ENCODE measurements around the gene MT1A. TPM values are rescaled to one million over a fixed set of nuclear protein-coding genes. Genes with fewer than 3 reads are reported as not detected.

Gene MT1A
- total RNA-seq, 1 donor from 2014 or later = not detected

DNA sequence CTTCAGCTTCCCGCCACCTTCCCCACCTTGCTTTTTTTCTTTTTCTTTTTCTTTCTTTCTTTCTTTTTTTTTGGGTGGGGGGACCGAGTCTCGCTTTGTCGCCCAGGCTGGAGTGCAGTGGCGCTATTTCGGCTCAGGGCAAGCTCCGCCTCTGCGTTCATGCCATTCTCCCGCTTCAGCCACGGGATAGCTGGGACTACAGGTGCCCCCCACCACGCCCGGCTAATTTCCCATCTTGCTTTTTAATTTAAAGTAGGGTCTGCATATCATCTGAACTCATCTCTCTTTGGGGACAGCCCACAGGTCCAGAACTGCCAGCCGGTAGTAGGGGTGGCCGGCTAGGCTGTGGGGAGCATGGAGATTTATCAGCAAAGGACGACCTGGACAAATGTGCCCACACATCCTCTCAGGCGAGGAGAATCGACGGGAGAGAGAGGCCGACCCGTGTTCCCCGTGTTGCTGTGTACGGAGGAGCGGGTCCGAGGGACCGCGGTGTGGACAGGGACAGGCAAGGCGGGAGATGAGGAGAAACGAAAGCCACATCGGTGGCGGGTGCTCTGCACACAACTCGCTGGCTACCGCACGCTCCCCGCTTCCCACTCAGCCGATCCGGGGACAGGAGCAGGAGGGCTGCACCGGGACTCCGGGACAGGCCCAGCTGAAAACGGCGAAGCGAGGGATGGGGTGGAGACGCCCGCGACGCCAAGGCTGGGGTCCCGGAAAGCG, 3.6 kb upstream of the MT1A start:
- Histone ChIP-seq H3K27me3 (ENCODE audit: insufficient read depth, low read length) (peaks cover 87% of the 10 kb centered on the region), H3K79me2 (ENCODE audit: insufficient read depth, low read length) (no peaks in the 10 kb centered on the region), H3K36me3 (ENCODE audit: insufficient read depth, low read length) (no peaks in the 10 kb centered on the region), H3K9me3 (ENCODE audit: insufficient read depth, low read depth, low read length) (no peaks in the 10 kb centered on the region), H3K4me1 (ENCODE audit: insufficient read depth, low read length) (peaks cover 21% of the 10 kb centered on the region), H3K4me2 (ENCODE audit: low read length) (peak overlapping the region; percentile 70), H4K20me1 (ENCODE audit: insufficient read depth, low read length) (no peaks in the 10 kb centered on the region), H2AFZ (ENCODE audit: low read depth, low read length) (peak overlapping the region; percentile 48), H3K4me3 (ENCODE audit: insufficient read depth, low read depth, low read length) (peak overlapping the region; percentile 30), H3K27ac (ENCODE audit: low read depth, low read length) (no peak overlapping the region), H3K9ac (ENCODE audit: low read length) (no peak overlapping the region)
- Mint-ChIP-seq H3K27ac (ENCODE audit: unreplicated experiment) (no peak overlapping the region), H3K4me1 (ENCODE audit: low read depth, unreplicated experiment) (peaks cover 8% of the 10 kb centered on the region), H3K4me3 (ENCODE audit: unreplicated experiment) (peak overlapping the region; percentile 27), H3K36me3 (ENCODE audit: low read depth, unreplicated experiment) (no peaks in the 10 kb centered on the region), H3K27me3 (ENCODE audit: low read depth, unreplicated experiment) (peaks cover 92% of the 10 kb centered on the region), H3K9me3 (ENCODE audit: unreplicated experiment) (peaks cover 2% of the 10 kb centered on the region)
- TF ChIP-seq, protein P1, sequence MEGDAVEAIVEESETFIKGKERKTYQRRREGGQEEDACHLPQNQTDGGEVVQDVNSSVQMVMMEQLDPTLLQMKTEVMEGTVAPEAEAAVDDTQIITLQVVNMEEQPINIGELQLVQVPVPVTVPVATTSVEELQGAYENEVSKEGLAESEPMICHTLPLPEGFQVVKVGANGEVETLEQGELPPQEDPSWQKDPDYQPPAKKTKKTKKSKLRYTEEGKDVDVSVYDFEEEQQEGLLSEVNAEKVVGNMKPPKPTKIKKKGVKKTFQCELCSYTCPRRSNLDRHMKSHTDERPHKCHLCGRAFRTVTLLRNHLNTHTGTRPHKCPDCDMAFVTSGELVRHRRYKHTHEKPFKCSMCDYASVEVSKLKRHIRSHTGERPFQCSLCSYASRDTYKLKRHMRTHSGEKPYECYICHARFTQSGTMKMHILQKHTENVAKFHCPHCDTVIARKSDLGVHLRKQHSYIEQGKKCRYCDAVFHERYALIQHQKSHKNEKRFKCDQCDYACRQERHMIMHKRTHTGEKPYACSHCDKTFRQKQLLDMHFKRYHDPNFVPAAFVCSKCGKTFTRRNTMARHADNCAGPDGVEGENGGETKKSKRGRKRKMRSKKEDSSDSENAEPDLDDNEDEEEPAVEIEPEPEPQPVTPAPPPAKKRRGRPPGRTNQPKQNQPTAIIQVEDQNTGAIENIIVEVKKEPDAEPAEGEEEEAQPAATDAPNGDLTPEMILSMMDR (IDR thresholded peaks at IDR 0.05; ENCODE audit: insufficient read depth, low read depth, low read length) = no peak
- peak; percentile 100 for TF ChIP-seq EZH2 (IDR thresholded peaks at IDR 0.05; ENCODE audit: insufficient read depth, low read length)
- DNase-seq (ENCODE audit: low read depth) (no peak), FAIRE-seq (no peak)

DNA sequence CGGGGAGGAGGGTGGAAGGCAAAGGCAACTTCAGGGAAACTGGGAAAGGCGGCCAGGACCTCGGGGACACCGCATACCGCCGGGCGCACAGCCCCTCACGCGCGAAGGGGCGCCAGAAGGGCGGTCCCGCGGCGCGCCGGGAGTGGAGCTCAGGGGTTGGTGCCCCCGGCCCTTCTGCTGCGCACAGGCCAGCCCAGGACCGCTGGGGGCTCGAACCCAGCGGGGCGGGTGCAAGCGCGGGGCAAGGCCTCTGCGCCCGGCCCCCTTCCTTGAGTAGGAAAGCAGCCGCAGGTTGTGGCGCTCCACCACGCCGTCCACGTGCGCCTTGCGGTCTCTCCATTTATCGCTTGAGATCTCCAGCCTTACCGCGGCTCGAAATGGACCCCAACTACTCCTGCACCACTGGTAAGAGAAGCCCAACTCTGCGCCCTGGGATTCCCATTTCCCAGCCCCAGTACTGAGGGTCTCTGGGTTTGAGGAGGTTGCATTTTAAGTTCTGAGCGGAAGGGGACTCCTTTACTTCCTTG, 3.0 kb upstream of the MT1A start:
- Mint-ChIP-seq H3K27me3 (ENCODE audit: low read depth, unreplicated experiment) (peaks cover 92% of the 10 kb centered on the region), H3K4me3 (ENCODE audit: unreplicated experiment) (no peak overlapping the region), H3K4me1 (ENCODE audit: low read depth, unreplicated experiment) (peaks cover 8% of the 10 kb centered on the region), H3K9me3 (ENCODE audit: unreplicated experiment) (peaks cover 2% of the 10 kb centered on the region), H3K36me3 (ENCODE audit: low read depth, unreplicated experiment) (no peaks in the 10 kb centered on the region), H3K27ac (ENCODE audit: unreplicated experiment) (no peak overlapping the region)
- TF ChIP-seq, protein P1 (IDR thresholded peaks at IDR 0.05; ENCODE audit: insufficient read depth, low read depth, low read length) = no peak
- TF ChIP-seq EZH2 (IDR thresholded peaks at IDR 0.05; ENCODE audit: insufficient read depth, low read length) = peak; percentile 98
- H3K27ac ChIP-seq (ENCODE audit: low read depth, low read length) = no peak overlapping the region
- peak overlapping the region; percentile 30 for H3K4me3 ChIP-seq (ENCODE audit: insufficient read depth, low read depth, low read length)
- H3K79me2 ChIP-seq (ENCODE audit: insufficient read depth, low read length) = no peaks in the 10 kb centered on the region
- peak overlapping the region; percentile 48 for H2AFZ ChIP-seq (ENCODE audit: low read depth, low read length)
- DNase-seq (ENCODE audit: low read depth) (no peak), FAIRE-seq (no peak)
- peak overlapping the region; percentile 70 for H3K4me2 ChIP-seq (ENCODE audit: low read length)
- H3K9me3 ChIP-seq (ENCODE audit: insufficient read depth, low read depth, low read length) = no peaks in the 10 kb centered on the region
- no peak overlapping the region for H3K9ac ChIP-seq (ENCODE audit: low read length)
- peaks cover 21% of the 10 kb centered on the region for H3K4me1 ChIP-seq (ENCODE audit: insufficient read depth, low read length)
- no peaks in the 10 kb centered on the region for H4K20me1 ChIP-seq (ENCODE audit: insufficient read depth, low read length)
- no peaks in the 10 kb centered on the region for H3K36me3 ChIP-seq (ENCODE audit: insufficient read depth, low read length)
- H3K27me3 ChIP-seq (ENCODE audit: insufficient read depth, low read length) = peaks cover 93% of the 10 kb centered on the region
